GM19467 (cell line): ENCODE data around the gene HES3.

ENCODE experiments used
- ATAC-seq: cut with Tn5 transposase; IDR thresholded peaks from one replicate; pipeline ENCODE4 v1.9.1; 2021; ENCODE audit warnings: mild to moderate bottlenecking, moderate library complexity; ENCODE audit not compliant: unreplicated experiment

The HES3 gene

DNA sequence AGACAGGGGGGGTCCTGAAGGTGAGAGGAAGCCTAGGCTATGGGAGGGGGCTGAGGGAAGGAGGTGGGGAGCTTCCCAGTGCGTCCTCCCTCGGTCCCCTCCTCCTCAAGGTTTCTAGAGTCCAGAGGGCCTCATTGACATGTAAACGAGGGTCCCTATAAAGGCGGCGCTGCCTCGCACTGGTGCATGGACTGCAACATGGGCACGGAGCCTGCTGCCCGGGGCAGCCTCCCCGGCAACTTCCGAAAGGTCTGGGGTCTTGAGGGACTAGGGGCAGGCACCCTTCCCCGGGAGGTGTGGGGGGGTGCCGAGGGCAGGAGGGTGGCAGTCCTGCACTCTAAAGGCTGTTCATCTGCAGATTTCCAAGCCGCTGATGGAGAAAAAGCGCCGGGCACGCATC is at the start of gene HES3:
Gene HES3, plus strand, starts transcription at position 187 of the 400 bp plus-strand sequence. Its CDS starts 187 bp downstream, at position 374.
- ATAC-seq: no peak

- no peak for ATAC-seq
Measured at GRCh38 chr1:6197746-6198427, 46.1 kb upstream of the HES3 start.

GRCh38 chr1:6198646-6199297 is 45.2 kb upstream of the HES3 start:
- ATAC-seq: peak; percentile 19

DNA sequence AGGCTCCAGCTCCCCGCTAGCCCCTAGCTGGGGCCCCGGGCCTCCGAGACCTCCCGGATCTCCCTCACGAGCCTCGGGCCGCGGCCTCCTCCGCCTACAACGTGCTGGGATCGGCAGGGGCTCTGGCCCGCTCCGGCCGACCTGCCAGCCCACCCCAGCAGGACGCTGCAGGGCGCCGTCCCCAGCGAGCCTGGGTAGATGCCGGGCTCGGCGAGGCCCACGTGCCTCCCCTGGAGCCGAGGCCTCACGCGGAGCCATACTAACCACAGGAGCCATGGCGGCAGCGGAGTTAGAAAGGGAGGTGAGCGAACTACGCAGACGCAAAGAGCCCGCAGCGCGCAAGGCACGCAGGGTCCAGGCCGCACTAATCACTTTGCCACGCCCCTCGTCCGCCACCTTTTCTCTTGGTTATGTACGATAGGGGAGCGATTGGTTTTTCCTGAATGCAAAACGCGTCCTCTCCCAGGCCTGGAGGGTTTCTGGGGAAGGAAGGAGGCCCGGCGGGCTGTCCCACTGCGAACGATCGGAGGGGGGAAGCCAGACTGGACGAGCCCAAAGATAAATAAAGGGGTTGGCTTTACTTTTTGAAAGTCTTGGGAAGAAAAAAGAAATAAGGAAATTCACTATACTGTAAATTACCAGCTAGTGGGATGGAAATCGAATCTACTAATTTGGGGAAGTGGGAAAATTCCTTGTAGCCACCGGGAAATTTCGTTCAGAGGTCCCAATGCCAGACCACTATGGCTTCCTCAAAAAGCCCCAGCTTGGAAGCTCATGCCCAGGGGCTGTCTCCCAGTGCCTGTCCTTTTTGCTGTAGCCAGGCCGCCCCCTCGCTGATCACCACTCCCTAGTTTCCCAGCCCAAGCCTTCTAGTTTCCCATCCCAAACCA is 44.4 kb upstream of the HES3 start, which contains the start of gene RPL22:
Gene RPL22, minus strand, starts transcription at position 298 of the 890 bp plus-strand sequence. Its CDS starts 22 bp downstream, at position 276.
- ATAC-seq: peak; percentile 95

GRCh38 chr1:6200188-6200809 is 43.7 kb upstream of the HES3 start:
- no peak for ATAC-seq

DNA sequence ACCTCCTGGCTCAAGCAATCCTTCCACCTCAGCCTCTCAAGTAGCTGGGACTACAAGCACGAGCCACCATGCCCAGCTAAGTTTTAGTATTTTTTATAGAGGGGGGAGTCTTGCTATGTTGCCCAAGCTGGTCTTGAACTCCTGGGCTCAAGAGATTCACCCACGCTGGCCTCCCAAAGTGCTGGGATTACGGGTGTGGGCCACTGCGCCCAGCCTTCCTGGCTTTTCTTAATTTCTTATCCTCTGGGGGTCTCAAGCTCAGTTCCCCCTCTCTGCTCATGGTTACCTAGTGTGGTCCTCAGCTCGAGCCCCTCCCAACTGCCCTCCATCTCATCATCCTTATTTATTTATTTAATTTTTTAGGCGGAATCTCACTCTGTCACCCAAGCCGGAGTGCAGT is 41.7 kb upstream of the HES3 start:
- ATAC-seq: no peak

- ATAC-seq: peak; percentile 48
Measured at GRCh38 chr1:6205849-6206519, 38.0 kb upstream of the HES3 start, which contains the start of gene RNF207. Gene RNF207, plus strand, starts transcription at chr1:6206119. Its CDS starts 417 bp downstream, at chr1:6206536.

- ATAC-seq: no peak
Measured at GRCh38 chr1:6206520-6206855, 37.5 kb upstream of the HES3 start.

GRCh38 chr1:6207075-6207885 is 36.7 kb upstream of the HES3 start:
- ATAC-seq: no peak

GRCh38 chr1:6207921-6208320 is 36.1 kb upstream of the HES3 start:
- ATAC-seq: no peak

DNA sequence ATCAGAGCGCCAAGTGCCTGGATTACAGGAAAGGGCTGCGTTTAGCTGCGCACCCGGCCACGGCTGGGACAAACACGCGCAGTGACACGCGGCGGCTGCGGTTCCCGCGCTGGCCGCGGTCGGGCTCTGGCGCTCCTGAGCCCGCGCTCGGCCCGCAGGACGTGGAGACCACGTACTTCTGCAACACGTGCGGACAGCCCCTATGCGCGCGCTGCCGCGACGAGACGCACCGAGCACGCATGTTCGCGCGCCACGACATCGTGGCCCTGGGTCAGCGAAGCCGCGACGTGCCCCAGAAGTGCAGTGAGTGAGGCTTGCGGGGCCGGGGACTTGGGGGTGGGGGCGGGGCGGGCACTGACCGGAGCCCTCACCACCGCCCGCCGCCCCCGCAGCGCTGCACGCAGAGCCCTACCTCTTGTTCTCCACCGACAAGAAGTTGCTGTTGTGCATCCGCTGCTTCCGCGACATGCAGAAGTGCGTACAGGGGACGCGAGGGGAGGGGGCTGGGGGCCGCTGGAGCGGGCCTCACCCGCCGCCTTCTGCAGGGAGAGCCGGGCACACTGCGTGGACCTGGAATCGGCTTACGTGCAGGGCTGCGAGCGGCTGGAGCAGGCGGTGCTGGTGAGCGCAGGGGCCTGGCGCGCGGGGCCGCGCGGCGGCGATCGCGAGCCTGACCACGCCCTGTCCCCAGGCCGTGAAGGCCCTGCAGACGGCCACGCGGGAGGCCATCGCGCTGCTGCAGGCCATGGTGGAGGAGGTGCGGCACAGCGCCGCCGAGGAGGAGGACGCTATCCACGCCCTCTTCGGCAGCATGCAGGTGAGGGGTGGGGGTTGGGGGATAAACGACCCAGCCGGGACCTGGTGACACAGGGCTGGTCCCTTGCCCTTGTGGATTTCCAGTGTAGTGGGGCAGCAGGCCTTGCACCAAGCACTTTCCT is 35.0 kb upstream of the HES3 start:
- ATAC-seq: no peak

DNA sequence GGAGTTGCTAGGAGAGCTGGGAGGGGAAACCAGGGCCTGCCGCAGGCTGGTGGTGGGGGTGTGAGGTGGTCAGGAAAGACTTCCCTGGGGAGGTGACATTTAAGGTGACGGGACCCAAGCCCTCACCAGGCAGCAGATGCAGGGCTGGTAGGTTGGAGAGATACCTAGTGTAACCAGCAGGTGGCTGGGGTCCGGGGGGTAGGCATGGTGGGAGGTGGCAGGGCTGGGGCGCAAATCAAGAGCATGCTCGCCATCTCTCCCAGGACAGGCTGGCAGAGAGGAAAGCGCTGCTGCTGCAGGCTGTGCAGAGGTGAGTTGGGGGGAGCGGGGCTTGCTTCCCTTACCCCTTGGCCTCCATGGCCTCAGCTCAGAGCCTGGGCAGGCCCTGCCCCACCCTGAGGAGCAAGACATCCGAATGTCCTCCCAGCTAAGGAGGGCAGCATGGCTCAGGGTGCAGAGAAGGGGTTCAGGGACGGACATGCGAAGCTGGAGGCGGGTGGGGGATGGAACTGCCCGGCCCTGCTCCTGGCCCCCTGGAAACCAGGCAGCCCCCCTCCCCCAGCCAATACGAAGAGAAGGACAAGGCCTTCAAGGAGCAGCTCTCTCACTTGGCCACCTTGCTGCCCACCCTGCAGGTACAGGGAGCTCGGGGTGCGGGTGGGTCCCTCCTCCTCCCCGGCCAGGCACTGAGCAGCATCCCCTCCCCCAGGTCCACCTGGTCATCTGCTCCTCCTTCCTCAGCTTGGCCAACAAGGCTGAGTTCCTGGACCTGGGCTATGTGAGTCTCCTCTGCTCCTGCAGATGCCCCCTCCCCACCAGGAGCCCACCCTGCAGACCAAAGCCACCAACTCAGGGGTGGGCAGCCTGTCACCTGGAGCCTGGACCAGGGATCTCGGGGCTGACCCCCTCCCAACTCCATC is 34.1 kb upstream of the HES3 start:
- no peak for ATAC-seq

GRCh38 chr1:6210591-6211355 is 33.2 kb upstream of the HES3 start:
- ATAC-seq: no peak

- no peak for ATAC-seq
Measured at GRCh38 chr1:6211731-6212130, 32.2 kb upstream of the HES3 start.

- no peak for ATAC-seq
Measured at GRCh38 chr1:6212193-6212959, 31.6 kb upstream of the HES3 start.
